WERI-Rb-1 (cell line): Measurements from ENCODE around the gene PREX1.

Experiments used
- DNase-seq: peaks from one replicate; pipeline ENCODE4 v3.0.0-alpha.2; 2020
- H3K27ac ChIP-seq: fragments of 250-450 bp; sonication (Bioruptor Pico); 2 replicates; pipeline ENCODE4 v1.5.1; 2020; ENCODE audit warnings: mild to moderate bottlenecking, moderate library complexity
- H3K27me3 ChIP-seq: fragments of 250-450 bp; sonication (Bioruptor Pico); 2 replicates; pipeline ENCODE4 v1.5.1; 2021; ENCODE audit warnings: mild to moderate bottlenecking, low read depth, moderate library complexity; ENCODE audit not compliant: insufficient read depth, severe bottlenecking
- H3K36me3 ChIP-seq: fragments of 250-450 bp; sonication (Bioruptor Pico); 2 replicates; pipeline ENCODE4 v1.5.1; 2020; ENCODE audit warnings: mild to moderate bottlenecking, moderate library complexity
- H3K4me3 ChIP-seq: 2 replicates; pipeline ENCODE4 v1.5.1; 2011; ENCODE audit warnings: low read depth, mild to moderate bottlenecking, control low read depth, low read length
- H3K9me3 ChIP-seq: fragments of 250-450 bp; sonication (Bioruptor Pico); 2 replicates; pipeline ENCODE4 v1.5.1; 2021; ENCODE audit warnings: mild to moderate bottlenecking, moderate library complexity; ENCODE audit not compliant: severe bottlenecking
- TF ChIP-seq, protein P1 (sequence below): IDR thresholded peaks from 2 replicates; pipeline ENCODE4 v1.5.1; 2011; ENCODE audit warnings: low read depth, mild to moderate bottlenecking, control low read depth, inconsistent platforms, low read length

The PREX1 gene

DNA sequence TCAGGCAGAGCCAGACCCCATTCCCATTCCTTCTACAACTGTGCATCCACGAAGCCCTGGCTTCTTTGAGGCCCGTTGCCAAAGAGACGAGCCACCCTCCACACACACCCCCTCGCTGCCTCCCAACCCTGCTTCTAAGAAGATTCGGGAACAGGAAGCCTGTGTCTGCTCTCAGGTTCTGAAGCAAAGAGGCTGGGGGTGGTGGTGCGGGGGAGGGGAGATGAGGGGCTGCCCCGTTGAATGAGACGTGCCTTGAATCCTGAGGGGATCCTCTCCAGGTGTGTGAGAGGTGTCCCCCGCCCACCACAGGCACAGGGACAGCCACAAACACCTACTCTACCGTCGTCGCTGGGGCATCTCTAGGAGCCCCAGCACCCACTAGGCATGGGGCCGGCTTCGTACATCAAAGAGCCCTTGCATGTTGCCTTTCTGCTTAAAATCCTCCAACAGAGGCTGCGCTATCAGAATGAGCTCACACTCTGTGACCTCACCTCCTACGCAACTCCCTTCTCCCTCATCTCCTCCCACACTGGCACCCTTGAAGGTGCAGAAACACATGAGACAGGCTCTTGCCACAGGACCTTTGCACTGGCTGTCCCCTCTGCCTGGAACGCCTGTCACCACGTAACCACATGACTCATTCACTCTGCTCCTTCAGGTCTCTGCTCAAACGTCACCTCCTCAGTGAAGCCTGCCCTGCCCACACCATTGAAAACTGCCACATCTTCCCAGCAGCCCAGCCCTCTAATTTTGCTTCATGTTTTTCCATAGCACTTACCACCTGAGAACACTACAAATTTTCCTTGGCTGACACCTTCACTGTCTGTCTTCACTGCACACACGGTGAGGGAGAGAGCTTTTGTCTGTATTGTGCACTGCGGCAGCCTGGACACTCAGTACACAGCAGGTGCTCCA is 58.5 kb downstream of the PREX1 start:
- peaks cover 3% of the 10 kb centered on the region for H3K9me3 ChIP-seq
- no peak overlapping the region for H3K4me3 ChIP-seq
- no peak overlapping the region for H3K27ac ChIP-seq
- H3K27me3 ChIP-seq, result no peaks in the 10 kb centered on the region
- TF ChIP-seq, protein P1, sequence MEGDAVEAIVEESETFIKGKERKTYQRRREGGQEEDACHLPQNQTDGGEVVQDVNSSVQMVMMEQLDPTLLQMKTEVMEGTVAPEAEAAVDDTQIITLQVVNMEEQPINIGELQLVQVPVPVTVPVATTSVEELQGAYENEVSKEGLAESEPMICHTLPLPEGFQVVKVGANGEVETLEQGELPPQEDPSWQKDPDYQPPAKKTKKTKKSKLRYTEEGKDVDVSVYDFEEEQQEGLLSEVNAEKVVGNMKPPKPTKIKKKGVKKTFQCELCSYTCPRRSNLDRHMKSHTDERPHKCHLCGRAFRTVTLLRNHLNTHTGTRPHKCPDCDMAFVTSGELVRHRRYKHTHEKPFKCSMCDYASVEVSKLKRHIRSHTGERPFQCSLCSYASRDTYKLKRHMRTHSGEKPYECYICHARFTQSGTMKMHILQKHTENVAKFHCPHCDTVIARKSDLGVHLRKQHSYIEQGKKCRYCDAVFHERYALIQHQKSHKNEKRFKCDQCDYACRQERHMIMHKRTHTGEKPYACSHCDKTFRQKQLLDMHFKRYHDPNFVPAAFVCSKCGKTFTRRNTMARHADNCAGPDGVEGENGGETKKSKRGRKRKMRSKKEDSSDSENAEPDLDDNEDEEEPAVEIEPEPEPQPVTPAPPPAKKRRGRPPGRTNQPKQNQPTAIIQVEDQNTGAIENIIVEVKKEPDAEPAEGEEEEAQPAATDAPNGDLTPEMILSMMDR, result no peak
- no peak for DNase-seq
- H3K36me3 ChIP-seq, result no peaks in the 10 kb centered on the region; the same call in 1 of the 2 replicates

DNA sequence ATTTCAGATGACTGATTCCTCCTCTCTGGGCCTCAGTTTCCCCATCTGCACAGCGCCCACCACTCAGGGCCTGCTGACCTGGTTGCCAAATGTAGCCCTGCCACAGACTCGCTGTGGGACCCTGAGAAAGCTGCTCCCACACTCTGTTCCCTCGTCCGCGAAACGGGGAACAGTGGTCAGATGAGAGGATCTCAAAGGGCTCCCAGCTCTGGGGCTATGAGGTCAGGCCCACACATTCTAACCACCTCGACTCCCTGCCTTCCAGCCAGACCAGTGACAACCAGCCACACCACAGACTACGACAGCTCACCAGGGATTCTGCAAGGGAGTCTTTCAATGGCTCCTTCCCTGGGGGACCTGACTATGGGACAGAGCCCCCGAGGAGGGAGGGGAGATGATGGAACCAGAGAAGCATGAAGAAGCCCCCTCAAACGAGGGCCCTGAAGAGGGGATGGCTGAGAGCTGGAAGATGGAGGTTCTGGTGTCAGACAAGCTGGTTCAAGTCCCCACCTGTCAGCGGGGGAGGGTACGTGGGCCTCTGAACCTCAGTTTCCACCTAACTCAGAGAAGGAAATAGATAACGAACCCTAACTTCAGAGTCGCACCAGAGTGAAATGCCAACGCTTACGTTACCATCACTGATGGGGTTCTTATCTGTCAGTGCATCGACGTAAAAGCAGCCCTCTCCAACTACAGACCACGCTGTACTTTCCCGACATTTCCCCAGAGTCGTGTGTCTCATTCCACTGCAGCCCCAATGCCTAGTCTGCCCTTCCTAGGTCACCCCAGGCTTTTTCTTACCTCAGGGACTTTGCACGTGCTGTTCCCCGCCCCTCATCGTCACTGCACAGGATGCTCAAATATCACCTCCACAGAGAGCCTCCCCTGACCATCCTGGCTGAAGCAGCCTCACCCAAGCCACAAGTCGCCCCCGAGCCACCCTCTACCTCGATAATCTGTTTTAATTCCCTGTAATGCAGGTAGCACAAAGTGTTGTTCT is 60.5 kb downstream of the PREX1 start:
- Histone ChIP-seq H3K36me3 (no peaks in the 10 kb centered on the region; the same call in 1 of the 2 replicates), H3K27me3 (no peaks in the 10 kb centered on the region), H3K9me3 (peaks cover 3% of the 10 kb centered on the region), H3K27ac (no peak overlapping the region), H3K4me3 (no peak overlapping the region)
- TF ChIP-seq, protein P1, result no peak
- no peak for DNase-seq

DNA sequence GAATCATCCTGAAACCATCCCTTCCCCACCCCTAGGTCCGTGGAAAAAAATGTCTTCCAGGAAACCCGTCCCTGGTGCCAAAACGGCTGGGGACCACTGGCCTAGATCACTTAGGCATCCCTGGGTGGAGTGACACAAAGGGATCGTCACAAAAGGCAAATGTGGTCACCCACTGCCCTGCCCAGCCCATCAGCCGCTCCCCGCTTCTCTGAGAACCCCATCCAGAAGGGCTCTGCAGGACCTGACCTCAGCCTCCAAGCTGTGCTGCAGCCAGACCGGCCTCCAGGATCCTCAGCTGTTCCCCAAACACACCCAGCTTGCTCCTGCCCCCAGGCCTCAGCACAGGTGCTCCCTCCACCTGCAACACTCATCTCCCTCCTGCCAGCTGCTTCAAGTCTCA is 61.6 kb downstream of the PREX1 start:
- H3K27me3 ChIP-seq, result no peaks in the 10 kb centered on the region
- H3K27ac ChIP-seq, result no peak overlapping the region
- DNase-seq, result no peak
- H3K36me3 ChIP-seq, result no peaks in the 10 kb centered on the region
- H3K9me3 ChIP-seq, result peaks cover 3% of the 10 kb centered on the region
- TF ChIP-seq, protein P1, result no peak
- H3K4me3 ChIP-seq, result no peak overlapping the region

DNA sequence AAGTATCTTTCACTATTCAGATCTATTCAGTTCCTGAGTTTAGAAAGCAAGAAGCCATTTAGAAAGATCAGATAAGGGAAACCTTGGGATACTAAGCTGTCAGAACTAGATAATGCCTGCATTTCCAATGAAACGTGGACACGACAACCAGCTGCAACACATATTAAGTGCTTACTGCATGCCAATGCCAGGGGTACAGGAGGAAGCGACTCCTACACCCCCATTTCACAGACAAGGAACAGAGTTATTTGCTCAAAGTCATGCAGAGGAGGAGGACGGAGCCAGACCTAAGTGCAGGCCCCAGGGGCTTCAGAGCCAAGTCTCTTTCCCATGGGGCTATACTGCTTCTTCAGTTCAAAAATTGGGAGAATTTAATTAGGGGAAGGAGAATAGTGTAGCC is 62.4 kb downstream of the PREX1 start:
- no peaks in the 10 kb centered on the region for H3K36me3 ChIP-seq
- TF ChIP-seq, protein P1, result no peak
- H3K27me3 ChIP-seq, result no peaks in the 10 kb centered on the region
- H3K27ac ChIP-seq, result no peak overlapping the region
- H3K9me3 ChIP-seq, result peaks cover 3% of the 10 kb centered on the region
- H3K4me3 ChIP-seq, result no peak overlapping the region
- no peak for DNase-seq

DNA sequence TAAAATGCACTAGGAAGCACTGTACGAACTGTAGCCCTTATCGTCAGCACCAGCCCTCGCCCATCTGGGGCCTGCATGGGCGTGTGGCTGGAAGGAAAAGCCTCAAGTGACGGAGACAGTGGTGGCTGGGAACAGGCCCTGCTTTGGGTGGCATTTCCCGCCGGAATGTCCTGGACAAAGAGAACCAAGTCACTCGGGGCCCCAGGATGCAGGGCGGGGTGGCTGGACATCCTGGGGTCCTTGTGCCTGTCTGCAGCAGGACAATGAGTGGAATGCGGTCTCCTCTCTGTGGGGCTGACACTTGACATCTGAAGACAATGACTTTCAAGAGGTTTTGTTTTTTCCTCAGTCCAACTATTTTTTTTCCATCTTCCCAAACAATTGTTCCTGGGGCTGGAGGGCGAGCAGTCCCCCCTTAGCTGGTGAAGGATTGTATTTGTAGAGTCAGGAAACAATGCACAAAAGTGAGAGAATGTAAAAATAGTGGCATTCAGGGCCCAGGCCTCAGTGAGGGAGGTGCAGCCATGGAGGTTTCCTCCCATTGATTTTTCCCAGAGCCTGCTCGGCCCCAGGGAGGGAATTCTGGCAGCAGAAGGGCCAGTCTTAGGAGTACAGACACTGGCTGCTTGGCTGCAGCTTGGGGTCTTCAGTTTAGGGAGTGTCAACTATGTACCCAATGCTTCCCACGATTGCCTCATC is 64.4 kb downstream of the PREX1 start:
- Histone ChIP-seq H3K36me3 (no peaks in the 10 kb centered on the region), H3K27ac (no peak overlapping the region), H3K4me3 (no peak overlapping the region), H3K27me3 (no peaks in the 10 kb centered on the region), H3K9me3 (peaks cover 3% of the 10 kb centered on the region)
- no peak for DNase-seq
- TF ChIP-seq, protein P1, result no peak
